GM12801 (cell line): ENCODE data around the gene CBX2.

Source experiments
- CTCF ChIP-seq: IDR thresholded peaks from one replicate; pipeline ENCODE4 v1.5.1; 2011; ENCODE audit warnings: control low read depth; ENCODE audit not compliant: insufficient read length; ENCODE audit errors: extremely low read depth

CBX2 gene

GRCh38 chr17:79819534-79820276 is 41.8 kb downstream of the CBX2 start:
- TF ChIP-seq CTCF: no peak

- TF ChIP-seq CTCF: no peak
Observed at GRCh38 chr17:79820959-79821330, 43.0 kb downstream of the CBX2 start.

GRCh38 chr17:79821331-79822095 is 43.6 kb downstream of the CBX2 start:
- no peak for TF ChIP-seq CTCF

GRCh38 chr17:79822583-79823124 is 44.7 kb downstream of the CBX2 start:
- no peak for TF ChIP-seq CTCF

- TF ChIP-seq CTCF: no peak
Observed at GRCh38 chr17:79824234-79824633, 46.3 kb downstream of the CBX2 start.

- TF ChIP-seq CTCF: no peak
Observed at GRCh38 chr17:79824893-79825579, 47.1 kb downstream of the CBX2 start.

GRCh38 chr17:79825580-79825921 is 47.6 kb downstream of the CBX2 start:
- TF ChIP-seq CTCF: no peak
